T-helper 2 cell treated with Interferon-gamma antibody and Interleukin-4, amounts not matched to agents 5 μg/mL and 100 μg/mL, for 36 hours (primary cell): Measurements from ENCODE around the gene SHROOM2.
"Not testable (repeated sequence)": the region's sequence is repeated elsewhere in the genome, so short reads cannot be mapped to it uniquely, and the experiment has no call there.

Experiments used
- DNase-seq: peaks from one replicate; pipeline ENCODE4 v3.0.0; 2021; ENCODE audit warnings: low spot score
- H3K27ac Mint-ChIP-seq: one replicate; pipeline ENCODE4 v1.8.0; 2021; ENCODE audit warnings: mild to moderate bottlenecking, mixed read lengths
- H3K27me3 Mint-ChIP-seq: one replicate; pipeline ENCODE4 v1.8.0; 2021; ENCODE audit warnings: low read depth, mixed read lengths
- H3K36me3 Mint-ChIP-seq: one replicate; pipeline ENCODE4 v1.8.0; 2021; ENCODE audit warnings: low read depth, mixed read lengths
- H3K4me1 Mint-ChIP-seq: one replicate; pipeline ENCODE4 v1.8.0; 2021; ENCODE audit warnings: low read depth, mixed read lengths
- H3K4me3 Mint-ChIP-seq: one replicate; pipeline ENCODE4 v1.8.0; 2022; ENCODE audit warnings: mild to moderate bottlenecking, moderate library complexity, mixed read lengths
- H3K9me3 Mint-ChIP-seq: one replicate; pipeline ENCODE4 v1.8.0; 2021; ENCODE audit warnings: mixed read lengths

The SHROOM2 gene

DNA sequence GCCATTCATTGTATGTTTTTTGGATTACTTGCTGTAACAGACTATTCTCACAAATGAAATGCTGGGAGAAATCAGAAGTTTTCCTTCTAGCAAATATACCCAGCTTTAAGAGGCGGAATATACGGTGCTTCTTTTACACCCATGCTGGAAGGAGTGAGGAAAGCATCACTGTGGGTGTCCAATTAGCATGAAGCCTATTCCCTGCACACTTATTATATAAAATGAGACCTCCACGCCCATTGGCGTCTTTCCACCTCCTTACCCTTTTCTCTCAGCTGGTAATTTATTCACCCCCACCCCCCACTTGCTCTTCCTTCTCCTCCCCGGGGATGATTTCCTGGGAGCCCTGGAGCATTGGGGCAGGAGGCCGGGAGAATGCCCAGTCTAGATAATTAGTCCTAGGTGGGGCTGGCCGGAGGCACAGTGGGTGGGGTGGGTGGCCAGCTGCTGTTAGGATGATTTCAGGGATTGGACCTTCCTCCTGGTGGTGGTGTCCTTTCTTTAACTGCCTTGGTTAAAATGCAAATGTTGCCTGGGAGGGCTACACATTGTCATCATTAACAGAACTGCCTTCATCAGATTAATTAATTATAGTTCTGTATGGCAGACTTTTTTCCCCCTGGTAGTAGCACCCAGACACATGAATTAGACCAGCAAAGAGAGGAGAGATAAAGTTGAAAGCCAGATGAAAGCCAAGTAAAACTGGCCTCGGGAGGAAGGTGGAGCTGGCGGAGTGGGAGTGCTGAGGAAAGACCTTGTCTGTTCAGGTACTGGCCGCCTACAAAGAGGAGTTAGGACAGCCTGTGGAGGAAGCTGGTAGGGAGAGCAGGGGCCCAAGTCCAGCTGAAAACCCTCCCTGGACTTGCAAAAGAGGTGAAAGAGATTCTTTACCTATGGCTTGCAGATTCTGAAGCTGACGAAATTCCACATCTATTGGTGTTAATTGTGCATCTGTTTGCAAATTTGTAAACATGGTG, 11.4 kb downstream of the SHROOM2 start:
- DNase-seq: no peak
- Mint-ChIP-seq H3K36me3 (no peaks in the 10 kb centered on the region), H3K27me3 (peaks cover 4% of the 10 kb centered on the region), H3K4me3 (no peak overlapping the region), H3K27ac (no peak overlapping the region), H3K9me3 (peaks cover 6% of the 10 kb centered on the region), H3K4me1 (no peaks in the 10 kb centered on the region)

DNA sequence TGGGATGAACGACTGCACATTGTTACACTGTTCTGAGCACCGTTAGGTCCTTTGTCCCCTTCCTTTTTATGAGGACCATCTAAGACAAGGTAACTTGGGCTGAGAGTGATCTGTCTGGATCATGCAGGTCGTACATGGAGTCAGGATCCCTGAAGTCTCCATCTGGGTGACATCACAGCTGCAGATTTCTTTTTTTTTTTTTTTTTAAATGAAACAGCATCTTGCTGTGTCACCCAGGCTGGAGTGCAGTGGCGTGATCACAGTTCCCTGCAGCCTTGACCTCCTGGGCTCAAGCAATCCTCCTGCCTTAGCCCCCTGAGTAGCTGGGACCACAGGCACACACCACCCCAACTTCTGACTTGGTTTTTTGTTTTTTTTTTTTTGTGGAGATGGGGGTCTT, 16.5 kb downstream of the SHROOM2 start:
- H3K27me3 Mint-ChIP-seq: no peaks in the 10 kb centered on the region
- DNase-seq: no peak
- H3K36me3 Mint-ChIP-seq: no peaks in the 10 kb centered on the region
- peaks cover 6% of the 10 kb centered on the region for H3K9me3 Mint-ChIP-seq
- H3K27ac Mint-ChIP-seq: no peak overlapping the region
- no peaks in the 10 kb centered on the region for H3K4me1 Mint-ChIP-seq
- H3K4me3 Mint-ChIP-seq: no peak overlapping the region

DNA sequence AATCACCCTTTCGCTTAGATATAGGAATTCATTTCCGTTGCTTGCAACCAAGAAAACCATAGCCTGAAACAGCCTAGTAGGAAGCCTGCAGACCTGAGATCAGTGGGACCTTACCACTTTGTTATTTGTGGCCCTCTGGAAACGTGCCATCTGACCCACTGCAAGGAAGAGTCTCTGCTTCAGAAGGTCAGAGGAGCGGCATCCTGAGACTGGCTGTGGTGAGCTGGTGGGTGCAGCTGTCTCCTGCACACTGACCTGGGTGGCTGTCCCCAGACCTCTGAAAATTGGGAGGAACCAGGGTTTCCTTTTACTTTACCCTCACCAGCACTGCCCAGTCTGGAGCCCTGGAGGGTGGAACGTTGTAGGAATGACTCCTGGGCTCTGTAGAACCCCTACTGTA, 18.2 kb downstream of the SHROOM2 start:
- no peak overlapping the region for H3K27ac Mint-ChIP-seq
- no peaks in the 10 kb centered on the region for H3K27me3 Mint-ChIP-seq
- peaks cover 6% of the 10 kb centered on the region for H3K9me3 Mint-ChIP-seq
- no peak for DNase-seq
- no peak overlapping the region for H3K4me3 Mint-ChIP-seq
- no peaks in the 10 kb centered on the region for H3K36me3 Mint-ChIP-seq
- no peaks in the 10 kb centered on the region for H3K4me1 Mint-ChIP-seq

DNA sequence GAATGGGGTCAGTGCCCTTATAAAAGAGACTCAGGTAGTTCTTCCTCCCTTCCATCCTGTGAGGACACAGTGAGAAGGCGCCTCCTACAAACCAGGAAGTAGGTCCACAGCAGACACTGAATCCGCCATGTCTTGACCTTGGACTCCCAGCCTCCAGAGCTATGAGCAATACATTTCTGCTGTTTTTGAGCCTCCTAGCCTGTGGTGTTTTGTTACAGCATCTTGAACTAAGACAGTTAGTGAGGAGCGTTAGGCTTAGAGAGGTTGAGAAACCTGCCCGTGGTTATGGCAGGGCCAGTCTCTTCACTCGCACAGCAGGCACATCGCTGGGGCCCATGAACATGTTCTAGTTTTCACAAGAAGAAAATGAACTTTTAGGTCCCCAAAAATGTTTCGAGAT, 19.7 kb downstream of the SHROOM2 start:
- H3K36me3 Mint-ChIP-seq: no peaks in the 10 kb centered on the region
- H3K4me3 Mint-ChIP-seq: no peak overlapping the region
- H3K4me1 Mint-ChIP-seq: no peaks in the 10 kb centered on the region
- no peak overlapping the region for H3K27ac Mint-ChIP-seq
- no peaks in the 10 kb centered on the region for H3K9me3 Mint-ChIP-seq
- DNase-seq: no peak
- H3K27me3 Mint-ChIP-seq: no peaks in the 10 kb centered on the region

DNA sequence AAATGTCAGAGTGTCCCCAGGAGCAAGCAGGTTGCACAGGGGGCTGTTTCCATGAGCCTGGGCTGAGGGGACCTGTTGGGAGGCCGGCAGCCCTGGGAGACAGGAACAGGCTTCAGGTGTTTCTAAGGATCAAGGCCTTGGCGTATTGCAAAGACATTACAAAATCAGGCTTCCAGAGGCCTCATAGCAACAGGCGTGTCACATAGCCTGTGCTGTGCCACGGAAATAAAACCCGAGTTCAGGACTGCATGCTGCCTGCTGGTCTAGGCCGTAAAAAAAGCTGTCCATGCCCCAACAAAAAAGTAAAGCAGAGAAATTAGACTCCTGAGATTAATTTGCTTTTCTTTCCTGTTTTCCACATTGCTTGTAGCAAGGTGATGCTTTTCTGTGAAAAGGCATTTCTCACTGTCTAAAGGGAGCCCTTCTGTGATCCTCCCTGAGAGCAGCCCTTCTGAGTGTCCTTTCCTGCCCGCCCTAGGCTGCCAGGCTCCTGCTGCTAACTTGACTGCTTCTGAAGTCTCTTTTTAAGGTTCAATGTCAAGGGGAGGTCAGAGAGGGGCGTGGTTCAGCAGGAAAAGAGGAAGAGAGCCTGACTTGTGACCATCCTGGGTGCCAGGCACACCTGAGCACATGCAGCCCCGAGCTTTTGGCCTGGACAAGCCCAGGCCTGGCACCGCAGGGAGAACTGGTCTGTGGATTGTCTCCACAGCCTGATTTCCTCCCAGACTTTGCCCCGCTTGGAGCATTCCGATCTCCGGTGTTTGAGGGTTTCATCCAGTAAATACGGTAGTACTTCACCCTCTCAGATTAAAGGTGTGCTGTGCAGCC, 21.3 kb downstream of the SHROOM2 start:
- Mint-ChIP-seq H3K27ac (no peak overlapping the region), H3K27me3 (no peaks in the 10 kb centered on the region), H3K9me3 (no peaks in the 10 kb centered on the region), H3K4me1 (no peaks in the 10 kb centered on the region), H3K36me3 (no peaks in the 10 kb centered on the region), H3K4me3 (no peak overlapping the region)
- DNase-seq: no peak

DNA sequence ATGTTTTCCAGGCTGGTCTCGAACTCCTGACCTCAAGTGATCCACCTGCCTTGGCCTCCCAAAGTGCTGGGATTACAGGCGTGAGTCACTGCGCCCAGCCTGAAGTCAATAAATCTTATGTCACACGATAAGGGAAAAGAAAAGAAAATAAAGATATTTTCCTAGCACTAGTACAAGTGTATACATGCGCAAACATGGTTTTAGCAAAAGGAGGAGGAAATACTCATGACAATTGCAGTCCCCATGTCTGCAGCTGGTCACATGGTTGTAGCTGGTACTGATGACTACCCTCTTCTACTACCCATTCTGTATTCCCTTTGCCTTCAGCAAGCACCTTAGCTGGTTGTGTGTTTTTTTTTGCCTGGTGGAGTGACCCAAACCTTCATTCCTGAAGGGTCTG, 23.6 kb downstream of the SHROOM2 start:
- not testable (repeated sequence) for H3K27me3 Mint-ChIP-seq, H3K36me3 Mint-ChIP-seq, H3K4me3 Mint-ChIP-seq, H3K9me3 Mint-ChIP-seq, H3K27ac Mint-ChIP-seq, H3K4me1 Mint-ChIP-seq, DNase-seq

DNA sequence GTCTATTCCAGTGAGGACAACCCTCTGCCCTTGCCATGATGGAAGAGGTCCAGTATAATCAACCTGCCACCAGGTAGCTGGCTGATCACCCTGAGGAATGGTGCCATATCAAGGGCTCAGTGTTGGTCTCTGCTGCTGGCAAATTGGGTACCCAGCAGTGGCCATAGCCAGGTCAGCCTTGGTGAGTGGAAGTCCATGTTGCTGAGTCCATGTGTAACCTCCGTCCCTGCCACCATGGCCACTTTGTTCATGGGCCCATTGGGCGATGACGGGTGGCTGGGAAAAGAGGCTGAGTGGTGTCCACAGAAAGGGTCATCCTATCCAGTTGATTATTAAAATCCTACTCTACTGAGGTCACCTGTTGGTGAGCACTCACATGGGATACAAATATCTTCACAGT, 24.9 kb downstream of the SHROOM2 start:
- not testable (repeated sequence) for H3K4me3 Mint-ChIP-seq, H3K36me3 Mint-ChIP-seq, H3K27ac Mint-ChIP-seq, H3K9me3 Mint-ChIP-seq, DNase-seq, H3K4me1 Mint-ChIP-seq, H3K27me3 Mint-ChIP-seq

DNA sequence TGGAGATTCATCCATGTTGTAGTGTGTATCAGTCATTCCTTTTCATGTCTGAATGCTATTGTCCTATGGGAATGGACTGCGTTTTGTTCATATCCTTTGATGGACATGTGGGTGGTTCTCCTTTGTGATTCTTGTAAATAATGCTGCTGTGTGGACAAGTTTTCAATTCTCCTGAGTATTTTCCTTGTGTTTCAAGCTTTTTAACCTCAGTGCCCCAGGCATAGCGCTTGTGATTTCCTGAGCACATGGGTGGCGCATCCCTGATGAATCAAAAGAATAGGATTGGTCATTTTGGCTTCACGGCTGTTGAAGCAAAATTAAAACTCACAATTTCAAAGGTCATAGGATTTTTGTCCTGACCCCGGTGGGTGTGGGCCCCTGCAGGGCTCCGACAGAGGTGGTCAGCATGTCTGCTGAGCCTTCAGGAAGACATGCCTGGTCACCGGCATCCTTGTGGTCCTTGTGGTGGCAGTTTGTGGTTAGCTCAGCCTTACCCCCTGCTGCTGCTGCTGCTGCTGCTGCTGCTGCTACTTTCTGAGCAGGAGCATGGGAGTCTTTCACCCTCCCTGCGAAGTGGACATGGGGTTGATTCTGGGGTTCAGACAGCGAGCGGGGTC, 30.0 kb downstream of the SHROOM2 start:
- Mint-ChIP-seq H3K27me3 (peaks cover 13% of the 10 kb centered on the region), H3K4me1 (no peaks in the 10 kb centered on the region), H3K9me3 (no peaks in the 10 kb centered on the region), H3K27ac (no peak overlapping the region), H3K4me3 (no peak overlapping the region), H3K36me3 (no peaks in the 10 kb centered on the region)
- no peak for DNase-seq

DNA sequence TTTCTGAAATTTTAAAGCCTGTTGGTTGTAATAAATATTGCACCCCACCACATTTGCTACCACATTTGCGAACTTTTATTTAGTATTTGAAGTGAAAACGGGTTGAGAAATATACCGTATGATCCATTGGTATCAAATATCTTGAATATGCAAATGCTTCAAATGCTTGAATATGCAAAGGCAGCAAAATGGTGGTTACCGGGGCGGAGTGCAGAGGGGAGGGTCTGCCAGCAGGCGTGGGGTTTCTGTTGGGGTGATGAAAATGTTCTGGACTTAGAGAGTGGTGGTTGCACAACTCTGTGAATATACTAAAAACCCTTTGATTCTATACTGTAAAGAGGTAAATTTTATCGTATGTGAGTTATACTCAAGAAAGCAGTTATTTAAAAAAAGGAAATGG, 35.3 kb downstream of the SHROOM2 start:
- Mint-ChIP-seq H3K36me3 (no peaks in the 10 kb centered on the region), H3K4me1 (no peaks in the 10 kb centered on the region), H3K27ac (no peak overlapping the region), H3K9me3 (no peaks in the 10 kb centered on the region), H3K27me3 (peaks cover 13% of the 10 kb centered on the region), H3K4me3 (no peak overlapping the region)
- no peak for DNase-seq

DNA sequence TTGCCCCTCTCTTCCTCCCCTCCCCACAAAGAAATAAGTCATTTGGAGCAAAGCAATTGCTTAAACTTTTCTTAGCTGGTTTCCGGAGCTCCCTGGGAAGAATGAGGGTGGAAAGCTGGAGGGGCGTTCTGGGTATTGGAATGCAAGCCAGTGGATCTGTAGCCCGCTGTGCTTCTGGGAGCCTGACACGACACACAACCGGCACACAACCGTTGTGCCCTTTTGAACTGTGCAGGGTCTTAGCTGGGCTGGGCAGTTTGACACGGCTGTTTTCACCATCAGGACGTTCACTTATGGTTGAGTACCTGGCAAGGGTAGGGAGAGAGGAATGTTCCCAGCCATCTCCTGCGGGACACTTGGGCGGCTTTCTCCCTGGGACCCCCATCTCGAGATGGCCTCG, 38.3 kb downstream of the SHROOM2 start:
- Mint-ChIP-seq H3K27me3 (peaks cover 9% of the 10 kb centered on the region), H3K4me1 (peaks cover 2% of the 10 kb centered on the region), H3K4me3 (no peak overlapping the region), H3K27ac (no peak overlapping the region), H3K9me3 (no peaks in the 10 kb centered on the region), H3K36me3 (no peaks in the 10 kb centered on the region)
- DNase-seq: no peak

DNA sequence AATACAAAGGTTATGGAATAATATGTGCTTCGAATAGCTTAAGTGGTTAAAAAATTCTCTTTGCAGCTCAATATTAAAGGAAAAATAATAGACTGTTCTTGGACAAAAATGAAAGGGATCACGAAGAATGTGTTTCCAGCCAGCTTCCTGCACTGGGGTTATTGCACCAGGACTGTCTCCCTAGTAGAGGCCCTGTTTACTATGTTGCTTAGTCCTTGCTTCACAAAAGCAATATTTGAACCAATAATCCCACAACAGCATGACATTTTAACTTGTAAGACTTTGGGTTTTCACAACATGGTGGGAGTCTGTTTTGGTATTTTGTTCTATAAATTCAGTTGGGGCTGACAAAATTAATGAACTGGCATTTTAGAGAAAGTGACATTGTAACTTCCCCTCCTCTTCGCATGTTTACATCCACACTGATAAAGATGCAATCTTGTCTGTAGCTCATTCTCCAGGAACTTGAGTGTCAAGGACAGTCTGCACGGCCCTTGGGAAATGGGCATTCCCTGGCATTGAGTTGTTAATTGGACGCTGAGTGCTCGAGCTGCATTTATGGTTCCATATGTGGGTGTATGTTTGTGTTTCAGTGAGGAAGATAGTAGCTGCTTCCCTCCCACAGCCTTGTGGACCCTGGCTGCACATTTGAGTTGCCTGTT, 39.0 kb downstream of the SHROOM2 start:
- Mint-ChIP-seq H3K4me3 (no peak overlapping the region), H3K9me3 (no peaks in the 10 kb centered on the region), H3K36me3 (no peaks in the 10 kb centered on the region)

DNA sequence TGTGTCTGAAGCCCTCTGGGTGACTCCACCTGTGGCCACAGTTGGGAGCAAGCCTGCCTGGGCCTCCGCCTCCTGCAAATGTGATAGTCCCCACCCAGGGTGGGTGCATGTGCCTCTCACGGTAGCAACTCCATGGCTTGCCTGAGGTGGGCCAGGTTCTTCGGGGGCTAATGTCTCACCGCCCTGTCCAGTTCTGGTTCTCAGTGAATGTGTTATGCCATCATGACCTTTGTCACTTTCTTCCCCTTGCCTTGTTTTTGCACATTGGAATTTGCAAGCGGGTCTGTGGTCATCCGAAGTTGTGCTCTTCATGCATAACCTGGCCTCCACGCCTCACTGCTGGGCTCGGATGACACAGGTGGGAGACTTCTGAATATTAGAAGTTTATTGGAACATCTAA, 39.7 kb downstream of the SHROOM2 start:
- H3K27ac Mint-ChIP-seq: no peak overlapping the region
- H3K9me3 Mint-ChIP-seq: no peaks in the 10 kb centered on the region
- H3K4me3 Mint-ChIP-seq: no peak overlapping the region
- peaks cover 4% of the 10 kb centered on the region for H3K4me1 Mint-ChIP-seq
- no peaks in the 10 kb centered on the region for H3K36me3 Mint-ChIP-seq
- DNase-seq: no peak
- peaks cover 9% of the 10 kb centered on the region for H3K27me3 Mint-ChIP-seq

More for the DNA sequence above, 39.0 kb downstream of the SHROOM2 start:
- DNase-seq: no peak
- H3K27me3 Mint-ChIP-seq: peaks cover 9% of the 10 kb centered on the region
- no peak overlapping the region for H3K27ac Mint-ChIP-seq
- peaks cover 4% of the 10 kb centered on the region for H3K4me1 Mint-ChIP-seq

DNA sequence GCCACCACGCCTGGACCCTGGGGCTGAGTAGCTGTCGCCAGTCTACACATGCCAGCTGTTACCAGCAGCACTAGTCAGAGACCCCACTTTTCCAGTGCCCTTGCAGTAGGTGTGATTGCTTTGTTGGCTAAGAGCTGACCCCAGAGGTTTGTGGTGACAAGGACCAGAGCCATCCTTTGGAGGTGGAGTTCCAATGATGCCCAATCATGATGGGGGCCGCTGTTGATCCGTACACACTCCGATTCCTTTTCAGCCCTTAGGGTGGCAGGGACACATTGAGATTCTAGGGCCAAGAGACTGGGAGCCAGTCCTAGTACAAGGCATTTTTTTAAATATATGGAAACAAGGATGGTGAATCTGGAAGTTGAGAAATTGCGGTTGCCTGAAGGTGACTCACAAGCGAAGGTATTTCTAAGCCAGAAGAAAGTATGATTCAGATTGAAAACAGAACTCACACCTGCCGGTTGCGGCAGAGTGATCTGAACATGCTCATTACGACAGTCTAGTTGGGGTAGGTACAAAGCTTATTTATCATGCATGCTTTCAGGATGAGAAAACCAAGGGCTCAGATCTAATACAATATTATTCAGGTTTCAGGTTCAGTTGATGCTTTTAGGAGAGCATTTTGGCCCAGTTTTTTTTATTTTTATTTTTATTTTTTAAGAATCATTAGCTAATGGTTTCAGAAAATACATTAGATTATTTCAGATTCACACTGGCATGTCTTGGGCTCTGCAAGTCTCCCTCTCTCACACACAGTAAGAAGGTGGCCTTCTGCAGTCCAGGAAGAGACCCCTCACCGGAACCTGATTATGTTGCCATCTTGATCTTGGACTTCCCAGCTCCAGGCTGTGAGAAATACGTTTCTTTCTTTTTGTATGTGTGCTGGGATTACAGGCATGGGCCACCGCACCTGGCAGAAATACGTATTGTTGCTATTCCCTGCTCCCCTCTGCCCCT, 43.4 kb downstream of the SHROOM2 start:
- no peak overlapping the region for H3K27ac Mint-ChIP-seq
- H3K4me3 Mint-ChIP-seq: no peak overlapping the region
- H3K4me1 Mint-ChIP-seq: peaks cover 4% of the 10 kb centered on the region
- peaks cover 9% of the 10 kb centered on the region for H3K27me3 Mint-ChIP-seq
- H3K36me3 Mint-ChIP-seq: no peaks in the 10 kb centered on the region
- peak; percentile 24 for DNase-seq
- no peaks in the 10 kb centered on the region for H3K9me3 Mint-ChIP-seq
